ENCODE results near the gene ZNF669. TPM values are rescaled to one million over a fixed set of nuclear protein-coding genes. Genes with fewer than 3 reads are reported as not detected.

Gene ZNF669
- total RNA-seq, 2 donors from 2014 or later: 2.9 to 5.9 TPM

DNA sequence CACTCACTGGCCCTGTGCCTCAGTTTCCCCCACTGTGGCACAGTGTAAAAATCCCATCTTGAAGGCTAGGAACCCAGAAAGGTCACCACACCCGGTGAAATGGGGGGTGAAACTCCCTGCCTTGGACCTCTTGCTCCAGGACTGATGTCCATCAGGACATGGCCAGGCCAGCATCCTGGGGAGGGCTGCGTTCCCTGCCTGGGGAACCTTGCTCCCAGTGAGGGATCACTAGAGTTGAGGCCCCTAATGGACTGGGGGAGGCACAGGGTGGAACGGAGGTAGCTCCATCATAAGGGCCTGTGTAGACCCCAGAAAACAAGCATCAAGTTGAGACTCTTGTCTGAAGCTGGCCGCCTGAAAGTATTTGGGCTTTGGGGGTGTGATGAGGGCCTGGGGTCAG lies 15.2 kb downstream of the ZNF669 start:
- WGBS, 2 donors: 58 to 70% methylated on average over 3 to 4 of the region's 4 CpGs
- intact Hi-C loops (cut with DNase I): no loop called here
- no peaks in the 10 kb centered on the region for H3K36me3 ChIP-seq (replicated peaks in 1 of 2; ENCODE audit: insufficient read depth in 1 of 2, low read depth in 2 of 2)
- H3K4me1 ChIP-seq: no peaks in the 10 kb centered on the region
- no peak overlapping the region for H3K4me3 ChIP-seq
- DNase-seq (no peak), ATAC-seq (no peak)
- no peak overlapping the region for H3K27ac ChIP-seq
- H3K27me3 ChIP-seq: no peaks in the 10 kb centered on the region
- no peak for TF ChIP-seq CTCF (IDR thresholded peaks at IDR 0.05)
- no peak for TF ChIP-seq POLR2A (IDR thresholded peaks at IDR 0.05)
- H3K9me3 ChIP-seq: no peaks in the 10 kb centered on the region

DNA sequence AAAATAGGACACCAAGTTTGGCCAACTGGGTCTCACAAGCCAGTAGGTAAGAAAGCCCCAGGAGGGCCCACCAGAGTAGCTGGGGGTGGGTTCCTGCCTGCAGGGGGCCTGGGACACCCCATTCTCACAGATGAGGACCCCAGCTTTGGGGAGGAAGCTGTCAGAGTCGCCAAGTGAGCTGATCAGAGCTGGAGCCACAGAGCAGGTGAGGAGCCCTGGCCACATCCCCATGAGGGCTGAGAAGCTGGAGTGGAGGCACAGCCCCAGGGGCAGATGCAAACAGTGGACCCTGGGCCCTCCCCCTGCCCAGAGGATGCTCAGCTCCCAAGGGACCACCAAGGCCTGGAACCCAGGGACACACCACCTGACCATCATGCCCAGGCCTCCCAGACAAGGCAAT lies 16.9 kb downstream of the ZNF669 start:
- TF ChIP-seq POLR2A (IDR thresholded peaks at IDR 0.05): no peak
- no peak for TF ChIP-seq CTCF (IDR thresholded peaks at IDR 0.05)
- DNase-seq (no peak), ATAC-seq (no peak)
- intact Hi-C loops (cut with DNase I): no loop called here
- no peaks in the 10 kb centered on the region for H3K9me3 ChIP-seq
- no peak overlapping the region for H3K4me3 ChIP-seq
- no peaks in the 10 kb centered on the region for H3K4me1 ChIP-seq
- no peak overlapping the region for H3K27ac ChIP-seq
- no peaks in the 10 kb centered on the region for H3K27me3 ChIP-seq
- no peaks in the 10 kb centered on the region for H3K36me3 ChIP-seq (replicated peaks in 1 of 2; ENCODE audit: insufficient read depth in 1 of 2, low read depth in 2 of 2)
- 50 to 64% methylated on average over 1 of the region's 1 CpG for WGBS, 2 donors

DNA sequence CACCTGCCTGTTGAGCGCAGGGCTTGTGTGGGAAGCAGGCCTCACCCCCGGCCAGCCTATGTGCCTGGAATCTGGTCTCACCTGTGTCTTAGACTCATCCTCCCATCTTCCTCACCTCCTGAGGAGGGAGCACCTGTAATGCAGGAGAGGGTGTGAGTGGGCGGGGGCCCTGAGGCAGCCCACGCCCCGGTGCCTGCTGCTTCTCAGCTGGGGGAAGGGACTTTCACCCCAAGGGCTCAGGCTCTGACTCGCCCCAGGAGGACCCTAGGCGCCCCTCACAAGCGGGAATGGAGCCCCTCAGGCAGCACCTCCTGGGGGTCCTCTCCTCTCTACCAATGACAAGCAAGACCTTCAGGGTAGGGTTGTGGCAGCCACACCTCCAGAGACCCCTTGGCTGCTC lies 18.8 kb downstream of the ZNF669 start:
- WGBS, 2 donors: 76 to 91% methylated on average over 2 to 8 of the region's 8 CpGs
- DNase-seq (no peak), ATAC-seq (no peak)
- no peak overlapping the region for H3K27ac ChIP-seq
- TF ChIP-seq CTCF (IDR thresholded peaks at IDR 0.05) (no peak), POLR2A (IDR thresholded peaks at IDR 0.05) (no peak)
- no peaks in the 10 kb centered on the region for H3K36me3 ChIP-seq (replicated peaks in 1 of 2; ENCODE audit: insufficient read depth in 1 of 2, low read depth in 2 of 2)
- H3K4me1 ChIP-seq: no peaks in the 10 kb centered on the region
- no peaks in the 10 kb centered on the region for H3K9me3 ChIP-seq
- intact Hi-C loops (cut with DNase I): no loop called here
- H3K27me3 ChIP-seq: no peaks in the 10 kb centered on the region
- no peak overlapping the region for H3K4me3 ChIP-seq

- Histone ChIP-seq H3K4me3 (no peak overlapping the region), H3K27me3 (no peaks in the 10 kb centered on the region), H3K4me1 (no peaks in the 10 kb centered on the region), H3K36me3 (replicated peaks in 1 of 2; ENCODE audit: insufficient read depth in 1 of 2, low read depth in 2 of 2) (no peaks in the 10 kb centered on the region), H3K9me3 (no peaks in the 10 kb centered on the region), H3K27ac (no peak overlapping the region)
- intact Hi-C loops (cut with DNase I): no loop called here
- 83 to 88% methylated on average over 8 of the region's 8 CpGs for WGBS, 2 donors
- ATAC-seq: no peak
- TF ChIP-seq POLR2A (IDR thresholded peaks at IDR 0.05) (no peak), CTCF (IDR thresholded peaks at IDR 0.05) (no peak)
- DNase-seq: no peak
These were observed 19.4 kb downstream of the ZNF669 start for GRCh38 chr1:247084771-247085170.

- Histone ChIP-seq H3K4me3 (no peak overlapping the region), H3K9me3 (no peaks in the 10 kb centered on the region), H3K4me1 (peaks cover 19% of the 10 kb centered on the region), H3K27me3 (no peaks in the 10 kb centered on the region), H3K27ac (peak overlapping the region in 3 of 4 donors; percentile 76 to 88 (median 83)), H3K36me3 (replicated peaks in 1 of 2; ENCODE audit: insufficient read depth in 1 of 2, low read depth in 2 of 2) (no peaks in the 10 kb centered on the region)
- ATAC-seq (no peak), DNase-seq (no peak)
- intact Hi-C loops (cut with DNase I): no loop called here
- no peak for TF ChIP-seq POLR2A (IDR thresholded peaks at IDR 0.05)
- TF ChIP-seq CTCF (IDR thresholded peaks at IDR 0.05): no peak
- 27 to 35% methylated on average over 23 of the region's 23 CpGs for WGBS, 2 donors
These were observed 24.8 kb downstream of the ZNF669 start for GRCh38 chr1:247079141-247079874.
